Neural cell (in vitro differentiated cells): ENCODE measurements around the gene FCN3. TPM values are rescaled to one million over a fixed set of nuclear protein-coding genes. Genes with fewer than 3 reads are reported as not detected.

Source experiments
- H2AFZ ChIP-seq: fragments of 200-600, 300-800 bp; sonication (generic), shearing (Covaris generic); 2 replicates; pipeline ENCODE4 v1.6.0; 2014; ENCODE audit warnings: low read depth, mild to moderate bottlenecking, antibody characterized with exemption, low read length, moderate library complexity
- H3F3A ChIP-seq: fragments of 200-600 bp; shearing (Covaris generic); 2 replicates; pipeline ENCODE4 v1.6.1; 2016; ENCODE audit warnings: mild to moderate bottlenecking, moderate library complexity, mixed read lengths, antibody characterized with exemption, low read length; ENCODE audit not compliant: insufficient read depth, poor library complexity, severe bottlenecking
- H3K27ac ChIP-seq: fragments of 200-600, 300-800 bp; sonication (generic), shearing (Covaris generic); 2 replicates; pipeline ENCODE4 v1.5.1; 2014; ENCODE audit warnings: mild to moderate bottlenecking, low read length, moderate library complexity
- H3K27me3 ChIP-seq: fragments of 300-800, 200-600 bp; sonication (generic), shearing (Covaris generic); 2 replicates; pipeline ENCODE4 v1.6.0; 2014; ENCODE audit warnings: mild to moderate bottlenecking, low read depth, low read length, moderate library complexity; ENCODE audit not compliant: insufficient read depth
- H3K36me3 ChIP-seq: fragments of 300-800, 200-600 bp; sonication (generic), shearing (Covaris generic); 2 replicates; pipeline ENCODE4 v1.5.1; 2014; ENCODE audit warnings: mild to moderate bottlenecking, antibody characterized with exemption, low read length, moderate library complexity; ENCODE audit not compliant: insufficient read depth
- H3K4me2 ChIP-seq: fragments of 300-800, 200-600 bp; sonication (generic), shearing (Covaris generic); 2 replicates; pipeline ENCODE4 v1.6.0; 2014; ENCODE audit warnings: mild to moderate bottlenecking, low read length
- H3K4me3 ChIP-seq: fragments of 300-800, 200-600 bp; sonication (generic), shearing (Covaris generic); 2 replicates; pipeline ENCODE4 v1.5.1; 2014; ENCODE audit warnings: mild to moderate bottlenecking, low read length, moderate library complexity
- H3K79me2 ChIP-seq: fragments of 200-600 bp; shearing (Covaris generic); replicated peaks from 2 replicates; pipeline ENCODE4 v1.6.0; 2014; ENCODE audit warnings: mild to moderate bottlenecking, low read length, moderate library complexity; ENCODE audit not compliant: insufficient read depth
- H3K9ac ChIP-seq: fragments of 300-800, 200-600 bp; sonication (generic), shearing (Covaris generic); 2 replicates; pipeline ENCODE4 v1.6.1; 2016; ENCODE audit warnings: mild to moderate bottlenecking, low read length, mixed read lengths
- H3K9me2 ChIP-seq: fragments of 200-600 bp; shearing (Covaris generic); 2 replicates; pipeline ENCODE4 v1.6.1; 2016; ENCODE audit warnings: mild to moderate bottlenecking, low read length, mixed read lengths; ENCODE audit not compliant: insufficient read depth
- H3K9me3 ChIP-seq: fragments of 200-600, 300-800 bp; sonication (generic), shearing (Covaris generic); 2 replicates; pipeline ENCODE4 v1.6.1; 2016; ENCODE audit warnings: mild to moderate bottlenecking, mixed run types, low read length, moderate library complexity, mixed read lengths
- H4K20me1 ChIP-seq: fragments of 200-600 bp; shearing (Covaris generic); 2 replicates; pipeline ENCODE4 v1.6.1; 2016; ENCODE audit warnings: mild to moderate bottlenecking, mixed run types; ENCODE audit not compliant: insufficient read depth
- EP300 ChIP-seq: fragments of 450-650 bp; conservative IDR thresholded peaks from 2 replicates; pipeline ENCODE4 v1.6.1; 2014; ENCODE audit warnings: antibody characterized with exemption, mild to moderate bottlenecking, moderate library complexity; ENCODE audit not compliant: poor library complexity, severe bottlenecking
- EZH2 ChIP-seq: fragments of 200-600, 300-800 bp; shearing (Covaris generic), sonication (generic); IDR thresholded peaks from 2 replicates; pipeline ENCODE4 v1.6.1; 2014; ENCODE audit warnings: antibody characterized with exemption, low read length, borderline replicate concordance, mild to moderate bottlenecking; ENCODE audit not compliant: insufficient read depth, poor library complexity, severe bottlenecking
- MXI1 ChIP-seq: fragments of 450-650 bp; conservative IDR thresholded peaks from 2 replicates; pipeline ENCODE4 v1.6.1; 2014; ENCODE audit warnings: antibody characterized with exemption, mild to moderate bottlenecking; ENCODE audit not compliant: poor library complexity, severe bottlenecking
- POLR2AphosphoS5 ChIP-seq: IDR thresholded peaks from 2 replicates; pipeline ENCODE4 v1.6.1; 2012
- RAD21 ChIP-seq: fragments of 450-650 bp; conservative IDR thresholded peaks from 2 replicates; pipeline ENCODE4 v1.6.1; 2014; ENCODE audit warnings: antibody characterized with exemption, mild to moderate bottlenecking, moderate library complexity
- SMC3 ChIP-seq: fragments of 450-650 bp; conservative IDR thresholded peaks from 2 replicates; pipeline ENCODE4 v1.6.1; 2014; ENCODE audit warnings: antibody characterized with exemption, mild to moderate bottlenecking, moderate library complexity; ENCODE audit not compliant: poor library complexity
- TAF1 ChIP-seq: IDR thresholded peaks from 2 replicates; pipeline ENCODE4 v1.6.1; 2012; ENCODE audit warnings: low read depth
- polyA plus RNA-seq: library from polyadenylated mRNA; depleted of rRNA; stranded (reverse); fragments of >200 nt; gene quantifications from 2 replicates; pipeline ENCODE4 v1.2.3, GENCODE V29; 2014
- TF ChIP-seq, protein P1 (sequence below): fragments of 450-650 bp; IDR thresholded peaks from 2 replicates; pipeline ENCODE4 v1.5.1; 2014; ENCODE audit warnings: antibody characterized with exemption, mild to moderate bottlenecking, moderate library complexity; ENCODE audit not compliant: poor library complexity, severe bottlenecking
- TF ChIP-seq, protein P2 (sequence below): IDR thresholded peaks from 2 replicates; pipeline ENCODE4 v1.6.1; 2012; ENCODE audit warnings: borderline replicate concordance

Gene FCN3
- polyA plus RNA-seq, 1 donor from 2014 or later, result not detected

DNA sequence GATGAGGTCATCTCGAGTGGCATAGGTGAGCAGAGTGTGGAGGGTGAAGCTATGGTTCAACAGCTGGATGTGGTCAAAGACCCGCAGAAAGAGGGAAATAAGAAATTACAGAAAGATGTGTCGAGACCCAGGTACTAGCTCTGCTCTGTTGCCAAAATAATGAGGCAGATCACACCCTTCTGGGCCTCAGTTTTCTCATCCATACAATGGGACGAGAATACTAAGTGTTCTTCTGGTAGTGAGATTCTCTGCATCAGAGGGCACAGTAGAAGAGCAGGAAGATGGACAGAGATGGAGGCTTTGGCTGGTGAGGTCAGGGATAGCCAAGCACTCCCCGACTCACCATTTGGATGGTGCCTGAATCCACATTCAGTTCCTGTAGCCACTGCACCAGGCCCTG is 18.9 kb downstream of the FCN3 start:
- H3K27me3 ChIP-seq, result peaks cover 29% of the 10 kb centered on the region
- no peaks in the 10 kb centered on the region for H3F3A ChIP-seq
- H3K9me3 ChIP-seq, result no peaks in the 10 kb centered on the region

DNA sequence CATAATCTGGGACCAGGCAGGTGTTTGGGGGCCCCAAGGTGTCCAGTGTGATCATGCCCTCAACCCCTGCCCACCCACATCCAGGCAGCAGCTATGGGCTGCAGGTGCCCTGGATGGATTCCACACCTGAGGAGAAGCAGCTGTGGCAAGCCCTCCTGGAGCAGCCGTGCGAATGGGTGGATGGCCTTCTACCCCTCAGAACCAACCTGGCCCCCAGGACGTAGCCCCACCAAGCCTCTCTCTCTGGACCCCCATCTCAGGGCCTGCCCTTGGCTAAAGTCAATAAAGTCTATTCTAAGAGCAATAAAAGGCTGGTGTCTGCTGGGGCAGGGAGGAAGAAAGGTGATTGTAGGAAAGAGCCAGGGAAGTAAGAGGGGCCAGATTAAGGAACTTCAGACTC is 21.0 kb downstream of the FCN3 start:
- Histone ChIP-seq H3K79me2 (no peaks in the 10 kb centered on the region), H4K20me1 (no peaks in the 10 kb centered on the region), H3F3A (no peaks in the 10 kb centered on the region), H3K27me3 (peaks cover 31% of the 10 kb centered on the region), H3K27ac (no peak overlapping the region), H3K36me3 (no peaks in the 10 kb centered on the region), H3K4me3 (no peak overlapping the region), H3K9ac (no peak overlapping the region), H2AFZ (no peak overlapping the region), H3K4me2 (no peak overlapping the region), H3K9me2 (no peaks in the 10 kb centered on the region), H3K9me3 (no peaks in the 10 kb centered on the region)
- no peak for TF ChIP-seq RAD21
- no peak for TF ChIP-seq TAF1
- no peak for TF ChIP-seq SMC3
- TF ChIP-seq MXI1, result no peak
- no peak for TF ChIP-seq POLR2AphosphoS5
- TF ChIP-seq, protein P1, sequence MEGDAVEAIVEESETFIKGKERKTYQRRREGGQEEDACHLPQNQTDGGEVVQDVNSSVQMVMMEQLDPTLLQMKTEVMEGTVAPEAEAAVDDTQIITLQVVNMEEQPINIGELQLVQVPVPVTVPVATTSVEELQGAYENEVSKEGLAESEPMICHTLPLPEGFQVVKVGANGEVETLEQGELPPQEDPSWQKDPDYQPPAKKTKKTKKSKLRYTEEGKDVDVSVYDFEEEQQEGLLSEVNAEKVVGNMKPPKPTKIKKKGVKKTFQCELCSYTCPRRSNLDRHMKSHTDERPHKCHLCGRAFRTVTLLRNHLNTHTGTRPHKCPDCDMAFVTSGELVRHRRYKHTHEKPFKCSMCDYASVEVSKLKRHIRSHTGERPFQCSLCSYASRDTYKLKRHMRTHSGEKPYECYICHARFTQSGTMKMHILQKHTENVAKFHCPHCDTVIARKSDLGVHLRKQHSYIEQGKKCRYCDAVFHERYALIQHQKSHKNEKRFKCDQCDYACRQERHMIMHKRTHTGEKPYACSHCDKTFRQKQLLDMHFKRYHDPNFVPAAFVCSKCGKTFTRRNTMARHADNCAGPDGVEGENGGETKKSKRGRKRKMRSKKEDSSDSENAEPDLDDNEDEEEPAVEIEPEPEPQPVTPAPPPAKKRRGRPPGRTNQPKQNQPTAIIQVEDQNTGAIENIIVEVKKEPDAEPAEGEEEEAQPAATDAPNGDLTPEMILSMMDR, result no peak

More for the DNA sequence above, 18.9 kb downstream of the FCN3 start:
- Histone ChIP-seq H2AFZ (no peak overlapping the region), H3K36me3 (no peaks in the 10 kb centered on the region), H3K9me2 (no peaks in the 10 kb centered on the region), H3K79me2 (no peaks in the 10 kb centered on the region), H3K4me3 (no peak overlapping the region), H3K27ac (no peak overlapping the region), H4K20me1 (no peaks in the 10 kb centered on the region), H3K9ac (no peak overlapping the region), H3K4me2 (no peak overlapping the region)
- TF ChIP-seq MXI1, result no peak
- TF ChIP-seq, protein P2, sequence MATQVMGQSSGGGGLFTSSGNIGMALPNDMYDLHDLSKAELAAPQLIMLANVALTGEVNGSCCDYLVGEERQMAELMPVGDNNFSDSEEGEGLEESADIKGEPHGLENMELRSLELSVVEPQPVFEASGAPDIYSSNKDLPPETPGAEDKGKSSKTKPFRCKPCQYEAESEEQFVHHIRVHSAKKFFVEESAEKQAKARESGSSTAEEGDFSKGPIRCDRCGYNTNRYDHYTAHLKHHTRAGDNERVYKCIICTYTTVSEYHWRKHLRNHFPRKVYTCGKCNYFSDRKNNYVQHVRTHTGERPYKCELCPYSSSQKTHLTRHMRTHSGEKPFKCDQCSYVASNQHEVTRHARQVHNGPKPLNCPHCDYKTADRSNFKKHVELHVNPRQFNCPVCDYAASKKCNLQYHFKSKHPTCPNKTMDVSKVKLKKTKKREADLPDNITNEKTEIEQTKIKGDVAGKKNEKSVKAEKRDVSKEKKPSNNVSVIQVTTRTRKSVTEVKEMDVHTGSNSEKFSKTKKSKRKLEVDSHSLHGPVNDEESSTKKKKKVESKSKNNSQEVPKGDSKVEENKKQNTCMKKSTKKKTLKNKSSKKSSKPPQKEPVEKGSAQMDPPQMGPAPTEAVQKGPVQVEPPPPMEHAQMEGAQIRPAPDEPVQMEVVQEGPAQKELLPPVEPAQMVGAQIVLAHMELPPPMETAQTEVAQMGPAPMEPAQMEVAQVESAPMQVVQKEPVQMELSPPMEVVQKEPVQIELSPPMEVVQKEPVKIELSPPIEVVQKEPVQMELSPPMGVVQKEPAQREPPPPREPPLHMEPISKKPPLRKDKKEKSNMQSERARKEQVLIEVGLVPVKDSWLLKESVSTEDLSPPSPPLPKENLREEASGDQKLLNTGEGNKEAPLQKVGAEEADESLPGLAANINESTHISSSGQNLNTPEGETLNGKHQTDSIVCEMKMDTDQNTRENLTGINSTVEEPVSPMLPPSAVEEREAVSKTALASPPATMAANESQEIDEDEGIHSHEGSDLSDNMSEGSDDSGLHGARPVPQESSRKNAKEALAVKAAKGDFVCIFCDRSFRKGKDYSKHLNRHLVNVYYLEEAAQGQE, result no peak
- no peak for TF ChIP-seq POLR2AphosphoS5
- TF ChIP-seq EZH2, result no peak
- TF ChIP-seq, protein P1, result no peak
- TF ChIP-seq RAD21, result no peak
- TF ChIP-seq EP300, result no peak
- TF ChIP-seq TAF1, result no peak
- TF ChIP-seq SMC3, result no peak
